BJ (cell line): Measurements from ENCODE around the gene NCDN. TPM values are rescaled to one million over a fixed set of nuclear protein-coding genes. Genes with fewer than 3 reads are reported as not detected.

Experiments used
- CTCF ChIA-PET: fragments of 350-600 bp; formaldehyde crosslinking; extraction: SDS; loops from one replicate; lab custom pipeline; 2021; ENCODE audit warnings: antibody characterized with exemption, inconsistent platforms; lab: Yijun Ruan, JAX
- POLR2A ChIA-PET: fragments of 300-600 bp; sonication (Branson Sonifier 250); formaldehyde crosslinking; extraction: SDS; loops from one replicate; lab custom pipeline; 2021; ENCODE audit warnings: antibody characterized with exemption; lab: Charles Lee
- DNase-seq: peaks from one replicate; pipeline ENCODE4 v3.0.0-alpha.2; 2011; ENCODE audit warnings: low read depth
- H3K27me3 ChIP-seq: 2 replicates; pipeline ENCODE4 v1.6.0; 2011; ENCODE audit warnings: low read length; ENCODE audit not compliant: control insufficient read depth, insufficient read depth
- H3K36me3 ChIP-seq: 2 replicates; pipeline ENCODE4 v1.5.1; 2011; ENCODE audit warnings: low read length; ENCODE audit not compliant: control insufficient read depth, insufficient read depth
- H3K4me3 ChIP-seq: 2 replicates; pipeline ENCODE4 v1.5.1; 2011; ENCODE audit warnings: low read depth, mild to moderate bottlenecking, control low read depth, low read length
- CTCF ChIP-seq: IDR thresholded peaks from 2 replicates; pipeline ENCODE4 v1.5.1; 2011; ENCODE audit warnings: low read depth, mild to moderate bottlenecking, control low read depth, inconsistent platforms, low read length, moderate library complexity; ENCODE audit not compliant: insufficient read depth
- polyA plus RNA-seq: library from polyadenylated mRNA; depleted of rRNA; stranded (reverse); fragments of >200 nt; gene quantifications from 2 replicates; pipeline ENCODE4 v1.2.3, GENCODE V29; 2011; rRNA removed

Gene NCDN
- polyA plus RNA-seq, 1 experiment: 25.8 TPM

DNA sequence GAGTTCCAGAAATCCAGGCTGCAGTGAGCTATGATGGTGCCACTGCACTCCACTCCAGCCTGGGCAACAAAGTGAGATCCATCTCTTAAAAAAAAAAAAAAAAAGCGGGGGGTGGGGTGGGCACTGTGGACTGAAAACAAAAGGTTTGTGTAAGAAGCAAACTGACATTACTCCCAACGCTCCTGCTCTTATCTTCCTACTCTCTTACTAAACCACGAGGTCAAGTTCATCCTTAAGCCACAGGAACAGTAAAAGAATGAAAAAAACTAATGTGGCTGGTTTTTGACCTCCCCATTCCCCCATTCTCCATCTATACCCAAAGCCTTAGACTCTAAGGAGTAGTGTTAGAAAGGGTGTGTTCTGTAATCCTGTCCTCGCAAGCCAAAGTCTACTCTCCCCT, 46.3 kb downstream of the NCDN start:
- Histone ChIP-seq H3K36me3 (peaks cover 9% of the 10 kb centered on the region), H3K4me3 (no peak overlapping the region), H3K27me3 (no peaks in the 10 kb centered on the region)
- CTCF ChIA-PET: interaction anchor here (0.7 to 2.1 kb wide), 3 partner anchors 39 to 134 kb away, joined by 3 to 8 read pairs (median 4); no protein-coding TSS in a partner anchor
- TF ChIP-seq CTCF: no peak
- POLR2A ChIA-PET: no interaction called here
- no peak for DNase-seq

DNA sequence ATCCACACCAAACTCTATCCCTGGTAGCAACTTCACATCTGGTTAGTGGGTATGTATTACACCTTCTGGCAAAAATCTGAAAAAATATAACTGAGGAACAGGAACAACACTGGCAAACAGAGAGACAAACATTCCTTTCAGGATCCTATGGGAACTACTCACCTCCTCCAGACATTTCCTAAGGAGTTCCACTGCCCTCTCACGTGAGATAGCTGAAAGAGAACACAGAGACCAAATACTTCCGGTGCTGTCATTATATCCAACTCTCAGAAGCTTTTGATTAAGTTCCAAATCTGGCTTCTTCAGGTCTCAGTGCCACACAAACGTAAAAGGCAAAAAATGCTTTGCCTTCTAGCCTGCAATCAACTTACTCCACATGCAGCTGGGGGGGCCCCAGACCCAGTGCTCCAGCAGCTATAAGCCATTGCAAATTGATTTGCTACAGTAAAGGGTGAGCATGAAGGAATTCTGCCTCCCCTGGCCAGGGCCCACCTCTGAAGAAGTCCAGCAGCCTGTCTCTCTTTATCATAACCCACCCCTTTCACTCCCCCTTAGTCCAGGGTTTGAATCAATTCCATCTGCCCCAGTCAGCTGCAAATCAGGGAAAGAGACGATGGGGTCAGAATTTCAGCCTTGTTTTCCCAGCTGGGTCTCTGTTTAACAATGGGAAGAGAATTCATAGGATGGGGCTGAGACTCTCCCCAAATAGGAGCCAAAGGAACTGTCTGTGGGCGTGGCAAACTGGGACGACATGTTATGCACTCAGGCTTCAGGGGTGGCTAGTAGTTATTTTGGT, 47.7 kb downstream of the NCDN start:
- DNase-seq: no peak
- no peak overlapping the region for H3K4me3 ChIP-seq
- ChIA-PET POLR2A (no interaction called here), CTCF (interaction anchor here (0.5 to 2.1 kb wide), 6 partner anchors 15 to 402 kb away, joined by 3 to 8 read pairs (median 4); partner anchors contain the start of gene TFAP2E)
- H3K27me3 ChIP-seq: no peaks in the 10 kb centered on the region
- no peak for TF ChIP-seq CTCF
- peaks cover 11% of the 10 kb centered on the region for H3K36me3 ChIP-seq

- CTCF ChIA-PET: interaction anchor here (1.1 to 2.1 kb wide), 5 partner anchors 16 to 155 kb away, joined by 3 to 8 read pairs (median 5); partner anchors contain the start of gene TFAP2E
- POLR2A ChIA-PET: no interaction called here
Observed at GRCh38 chr1:35605867-35606182, 48.2 kb downstream of the NCDN start.

GRCh38 chr1:35611655-35612054, 54.1 kb downstream of the NCDN start:
- no peak for DNase-seq
- Histone ChIP-seq H3K36me3 (peaks cover 5% of the 10 kb centered on the region), H3K4me3 (no peak overlapping the region), H3K27me3 (no peaks in the 10 kb centered on the region)
- TF ChIP-seq CTCF: no peak
- POLR2A ChIA-PET: no interaction called here
- CTCF ChIA-PET: no interaction called here

More at GRCh38 chr1:35605867-35606182, 48.2 kb downstream of the NCDN start:
- Histone ChIP-seq H3K4me3 (no peak overlapping the region), H3K27me3 (no peaks in the 10 kb centered on the region), H3K36me3 (peaks cover 10% of the 10 kb centered on the region)
- TF ChIP-seq CTCF: no peak
- peak; percentile 26 for DNase-seq

- Histone ChIP-seq H3K36me3 (peaks cover 1% of the 10 kb centered on the region), H3K27me3 (no peaks in the 10 kb centered on the region), H3K4me3 (no peak overlapping the region)
- no peak for TF ChIP-seq CTCF
- ChIA-PET POLR2A (no interaction called here), CTCF (interaction anchor here (0.7 kb wide), 1 partner anchor 13 kb away, joined by 4 read pairs; no protein-coding TSS in a partner anchor)
- DNase-seq: no peak
Observed at GRCh38 chr1:35615440-35615839, 57.8 kb downstream of the NCDN start.

Other genes with a start within 250 kb of the NCDN start
- 33.4 and 36.3 TPM in 2 replicates for gene KIAA0319L, start 396 bp upstream of the NCDN start, polyA plus RNA-seq
- 0.07 and 0.13 TPM in 2 replicates for gene TFAP2E, start 15.5 kb downstream of the NCDN start, polyA plus RNA-seq
- gene PSMB2, start 83.7 kb downstream of the NCDN start, polyA plus RNA-seq: 82.3 and 99.2 TPM in 2 replicates
- 18.2 and 18.6 TPM in 2 replicates for gene C1orf216, start 161.1 kb downstream of the NCDN start, polyA plus RNA-seq
- gene CLSPN, start 212.2 kb downstream of the NCDN start, polyA plus RNA-seq: 2.4 and 4.1 TPM in 2 replicates